ENCODE measurements around the gene COL9A2.
"Not testable (repeated sequence)": the region's sequence is repeated elsewhere in the genome, so short reads cannot be mapped to it uniquely, and the experiment has no call there.

Gene COL9A2

GRCh38 chr1:40344597-40344996 is 27.5 kb upstream of the COL9A2 start:
- H3K36me3 Mint-ChIP-seq (ENCODE audit: low read depth) = no peaks in the 10 kb centered on the region
- no peaks in the 10 kb centered on the region for H3K4me1 Mint-ChIP-seq
- no peak for TF ChIP-seq CTCF (IDR thresholded peaks at IDR 0.05; ENCODE audit: unreplicated experiment in 3 of 3)

GRCh38 chr1:40342381-40342717 is 25.3 kb upstream of the COL9A2 start:
- not testable (repeated sequence) for H3K4me3 Mint-ChIP-seq; H3K4me1 Mint-ChIP-seq; H3K36me3 Mint-ChIP-seq (ENCODE audit: low read depth); H3K9me3 Mint-ChIP-seq; H3K27ac Mint-ChIP-seq
- peaks cover 29% of the 10 kb centered on the region for H3K27me3 Mint-ChIP-seq (ENCODE audit: low read depth)

More at GRCh38 chr1:40344597-40344996, 27.5 kb upstream of the COL9A2 start:
- peaks cover 3% of the 10 kb centered on the region for H3K9me3 Mint-ChIP-seq
- H3K27me3 Mint-ChIP-seq (ENCODE audit: low read depth) = peaks cover 23% of the 10 kb centered on the region
- no peak overlapping the region for H3K27ac Mint-ChIP-seq
- no peak overlapping the region for H3K4me3 Mint-ChIP-seq

GRCh38 chr1:40341491-40342380 is 24.6 kb upstream of the COL9A2 start:
- Mint-ChIP-seq H3K27me3 (ENCODE audit: low read depth) (peaks cover 34% of the 10 kb centered on the region), H3K4me1 (no peaks in the 10 kb centered on the region), H3K27ac (no peak overlapping the region), H3K9me3 (peaks cover 5% of the 10 kb centered on the region), H3K36me3 (ENCODE audit: low read depth) (no peaks in the 10 kb centered on the region), H3K4me3 (no peak overlapping the region)
- TF ChIP-seq CTCF (IDR thresholded peaks at IDR 0.05; ENCODE audit: unreplicated experiment in 3 of 3) = no peak

- no peak for TF ChIP-seq CTCF (IDR thresholded peaks at IDR 0.05; ENCODE audit: unreplicated experiment in 3 of 3)
- Mint-ChIP-seq H3K4me3 (no peak overlapping the region), H3K9me3 (peaks cover 7% of the 10 kb centered on the region), H3K27ac (no peak overlapping the region), H3K4me1 (no peaks in the 10 kb centered on the region), H3K36me3 (ENCODE audit: low read depth) (no peaks in the 10 kb centered on the region), H3K27me3 (ENCODE audit: low read depth) (peaks cover 35% of the 10 kb centered on the region)
These were observed 22.6 kb upstream of the COL9A2 start for GRCh38 chr1:40339420-40340323.

GRCh38 chr1:40338745-40339419 is 21.8 kb upstream of the COL9A2 start:
- peaks cover 31% of the 10 kb centered on the region for H3K27me3 Mint-ChIP-seq (ENCODE audit: low read depth)
- no peak overlapping the region for H3K4me3 Mint-ChIP-seq
- peak; percentile 94 to 99 (median 98) for TF ChIP-seq CTCF (IDR thresholded peaks at IDR 0.05; ENCODE audit: unreplicated experiment in 3 of 3)
- H3K9me3 Mint-ChIP-seq = peaks cover 9% of the 10 kb centered on the region
- H3K4me1 Mint-ChIP-seq = no peaks in the 10 kb centered on the region
- no peak overlapping the region for H3K27ac Mint-ChIP-seq
- H3K36me3 Mint-ChIP-seq (ENCODE audit: low read depth) = no peaks in the 10 kb centered on the region

GRCh38 chr1:40337443-40337842 is 20.4 kb upstream of the COL9A2 start:
- peaks cover 17% of the 10 kb centered on the region for H3K9me3 Mint-ChIP-seq
- no peaks in the 10 kb centered on the region for H3K36me3 Mint-ChIP-seq (ENCODE audit: low read depth)
- H3K4me1 Mint-ChIP-seq = no peaks in the 10 kb centered on the region
- H3K4me3 Mint-ChIP-seq = no peak overlapping the region
- H3K27me3 Mint-ChIP-seq (ENCODE audit: low read depth) = peaks cover 26% of the 10 kb centered on the region
- TF ChIP-seq CTCF (IDR thresholded peaks at IDR 0.05; ENCODE audit: unreplicated experiment in 3 of 3) = no peak
- no peak overlapping the region for H3K27ac Mint-ChIP-seq

All from nephron (organoid).